Activated T-cell treated with anti-CD3 and anti-CD28 coated beads for 4 hours (primary cell): ENCODE measurements around the gene UBL4A.
A peak's percentile ranks its signal among the peaks of the same experiment; 100 is the strongest.

Experiments used
- DNase-seq: peaks from one replicate; pipeline ENCODE4 v3.0.0-alpha.2; 2020

The UBL4A gene

DNA sequence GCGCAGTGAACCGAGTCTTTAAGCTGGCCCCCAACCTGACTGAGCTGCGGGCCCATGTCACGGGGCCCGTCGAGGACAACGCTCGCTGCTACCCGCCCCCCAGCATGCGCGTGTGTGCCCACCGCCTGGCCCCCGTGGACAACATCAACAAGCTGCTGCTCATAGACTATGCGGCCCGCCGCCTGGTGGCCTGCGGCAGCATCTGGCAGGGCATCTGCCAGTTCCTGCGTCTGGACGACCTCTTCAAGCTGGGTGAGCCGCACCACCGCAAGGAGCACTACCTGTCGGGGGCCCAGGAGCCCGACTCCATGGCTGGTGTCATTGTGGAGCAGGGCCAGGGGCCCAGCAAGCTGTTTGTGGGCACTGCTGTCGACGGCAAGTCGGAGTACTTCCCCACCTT is 26.1 kb downstream of the UBL4A start:
- no peak for DNase-seq

DNA sequence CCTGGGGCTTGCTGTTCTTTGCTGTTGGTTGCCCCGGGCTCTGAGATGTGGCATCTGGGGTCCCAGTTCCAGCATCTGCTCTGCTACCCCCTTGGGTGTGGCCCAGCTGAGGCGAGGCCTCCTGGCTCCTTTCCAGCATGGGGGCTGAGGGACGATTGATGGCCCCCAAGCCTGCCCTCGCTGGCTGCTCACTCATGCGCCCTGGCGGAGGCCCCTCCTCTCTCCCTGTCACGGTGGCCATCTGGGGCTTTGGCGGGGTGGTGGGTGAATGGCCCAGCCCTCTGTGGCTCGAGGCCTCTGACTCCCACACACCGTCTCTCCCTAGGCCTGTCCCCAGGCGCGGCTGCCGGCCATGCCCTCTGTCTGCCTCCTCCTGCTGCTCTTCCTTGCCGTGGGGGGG is 26.6 kb downstream of the UBL4A start:
- no peak for DNase-seq

GRCh38 chrX:154458954-154459778 is 27.2 kb downstream of the UBL4A start:
- DNase-seq = no peak

DNA sequence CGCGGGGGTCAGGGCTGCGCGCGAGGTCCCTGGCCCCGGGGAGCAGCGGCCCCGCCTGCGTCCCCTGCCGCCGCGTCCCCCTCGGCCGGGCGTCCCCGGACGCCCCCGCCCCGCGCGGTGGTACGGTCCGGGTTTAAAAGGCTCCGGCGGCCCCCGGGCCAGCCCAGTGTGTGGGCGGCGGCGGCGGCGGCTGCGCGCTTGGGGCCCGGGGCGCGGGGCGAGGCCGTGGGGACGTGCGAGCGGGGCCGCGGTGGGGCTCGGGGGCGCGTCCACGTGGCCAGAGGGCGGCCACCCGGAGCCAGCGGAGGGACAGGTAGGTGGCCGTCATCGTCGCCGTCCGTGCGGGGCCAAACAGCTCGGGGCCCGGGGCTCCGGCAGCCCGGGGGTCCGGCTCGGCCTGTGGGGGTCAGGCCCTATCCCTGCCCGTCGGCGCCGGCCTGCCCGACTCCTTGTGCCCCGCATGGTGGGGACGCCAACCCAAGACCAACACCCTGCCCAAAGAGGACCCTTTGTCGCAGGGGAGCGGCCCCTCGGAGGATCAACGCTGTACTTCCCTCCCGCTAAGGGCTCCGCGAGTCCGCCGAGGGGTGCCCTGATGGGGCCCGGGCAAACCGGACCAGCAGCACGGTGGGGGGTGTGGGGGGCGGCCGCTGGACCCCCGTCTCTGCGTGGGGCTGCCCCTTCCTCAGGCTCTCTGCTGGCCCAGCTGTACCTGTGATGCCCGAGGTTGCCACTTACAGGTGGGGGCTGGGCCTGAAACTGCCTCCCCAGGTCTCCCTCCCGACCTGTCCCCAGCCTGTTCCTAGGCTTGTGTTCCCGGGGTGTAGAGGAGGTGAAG is 28.1 kb downstream of the UBL4A start, which contains the start of gene PLXNA3:
Gene PLXNA3 (plus strand): TSS at position 166 of the 838 bp plus-strand sequence. CDS start 1,903 bp downstream, outside the sequence.
- peak; percentile 49 for DNase-seq

DNA sequence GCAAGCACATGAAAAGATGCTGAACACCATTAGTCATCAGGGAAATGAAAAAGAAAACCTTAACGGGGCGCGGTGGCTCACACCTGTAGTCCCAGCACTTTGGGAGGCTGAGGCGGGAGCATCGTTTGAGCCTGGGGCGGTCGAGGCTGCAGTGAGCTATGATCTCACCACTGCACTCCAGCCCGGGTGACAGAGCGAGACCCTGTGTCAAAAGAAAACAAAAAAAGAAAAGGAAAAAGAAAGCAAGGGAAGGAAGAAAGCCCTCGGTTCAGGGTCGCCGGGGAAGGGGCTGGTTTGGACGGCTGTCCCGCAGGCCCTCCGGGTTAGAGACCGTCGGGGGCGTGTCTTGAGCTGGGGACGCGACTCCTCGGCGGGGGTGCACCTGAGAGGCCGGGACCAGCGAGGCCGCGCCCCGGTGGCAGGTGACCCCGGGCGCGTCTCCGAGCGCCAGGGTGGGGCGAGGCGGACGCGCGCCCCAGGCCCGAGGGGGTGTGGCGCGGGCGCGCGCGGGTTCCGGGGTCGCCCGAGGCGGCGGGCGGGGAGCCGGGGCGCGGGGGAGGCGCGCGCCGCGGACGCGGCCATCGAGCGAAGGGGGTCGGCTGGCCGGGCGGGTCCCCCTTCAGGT is 28.8 kb downstream of the UBL4A start:
- DNase-seq = peak; percentile 30

DNA sequence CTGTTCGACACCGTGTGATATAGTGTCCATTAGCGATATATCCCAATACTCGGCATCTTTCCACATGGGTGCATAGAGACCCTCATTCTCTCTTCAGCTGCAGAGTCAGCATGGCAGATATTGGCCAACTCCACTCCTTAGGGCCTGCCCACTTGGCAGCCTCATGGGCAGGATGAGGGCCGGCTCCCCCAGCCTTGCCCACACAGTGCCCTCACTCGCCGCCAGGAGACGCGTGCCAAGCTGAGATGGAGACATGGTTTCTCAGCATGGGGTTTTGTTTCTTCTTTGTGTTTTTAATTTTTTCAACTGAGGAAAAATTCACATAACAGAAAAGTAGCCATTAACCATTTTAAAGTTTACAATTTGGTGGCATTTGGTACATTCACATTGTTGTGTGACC is 33.6 kb downstream of the UBL4A start:
- DNase-seq = no peak

DNA sequence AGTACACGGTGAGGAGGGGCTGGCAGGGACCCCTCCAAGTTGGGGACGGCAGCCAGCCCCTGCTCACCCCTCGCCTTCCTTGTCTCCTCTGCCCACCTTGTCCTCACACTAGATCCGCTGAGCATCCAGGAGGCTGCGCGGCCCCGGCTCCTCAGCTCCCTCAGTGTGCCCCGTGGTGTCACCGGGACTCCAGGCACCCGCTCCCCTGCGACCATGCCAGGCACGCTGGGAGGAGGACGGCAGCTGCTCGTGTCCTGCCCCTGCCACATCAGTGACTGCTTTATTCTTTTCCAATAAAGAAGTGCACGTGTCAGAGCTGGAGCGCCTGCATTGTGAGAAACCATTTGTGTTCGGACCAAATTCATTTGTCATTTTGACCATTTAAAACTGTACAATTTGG is 36.1 kb downstream of the UBL4A start:
- no peak for DNase-seq

- no peak for DNase-seq
These were observed 36.8 kb downstream of the UBL4A start for GRCh38 chrX:154449618-154450017.

GRCh38 chrX:154448484-154448883 is 37.9 kb downstream of the UBL4A start:
- DNase-seq = no peak

GRCh38 chrX:154446430-154446829 is 40.0 kb downstream of the UBL4A start:
- DNase-seq = no peak

- no peak for DNase-seq
These were observed 40.6 kb downstream of the UBL4A start for GRCh38 chrX:154445776-154446175.

DNA sequence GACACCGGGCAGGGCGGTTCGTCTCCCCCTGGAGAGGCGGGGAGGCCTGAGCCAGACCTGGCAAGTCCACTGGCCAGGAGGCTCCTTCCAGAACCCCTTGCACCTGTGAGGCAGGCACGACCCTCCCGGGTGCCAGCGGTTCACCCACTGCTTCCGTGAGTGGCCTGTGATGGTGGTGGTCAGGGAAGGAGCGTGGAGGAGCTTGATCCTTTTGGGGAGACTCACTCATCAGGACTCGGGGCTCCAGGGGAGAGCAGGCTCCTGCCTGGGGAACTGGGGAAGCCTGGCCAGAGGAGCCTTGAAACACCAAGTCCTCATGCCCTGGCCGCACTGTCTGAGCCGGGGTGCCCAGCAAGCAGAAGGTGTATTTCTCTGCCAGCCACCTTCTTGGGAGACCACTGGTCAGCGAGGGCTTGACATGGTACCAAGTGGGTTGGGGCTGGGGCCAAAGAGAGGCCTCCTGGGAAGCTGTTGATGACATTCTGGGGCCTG is 41.6 kb downstream of the UBL4A start:
- DNase-seq = no peak

GRCh38 chrX:154443992-154444754 is 42.2 kb downstream of the UBL4A start, which contains the start of gene FAM50A:
TSS of gene FAM50A (plus strand) at chrX:154444141. CDS start at chrX:154444236, 95 bp downstream.
- DNase-seq = peak; percentile 41

GRCh38 chrX:154443479-154443910 is 42.9 kb downstream of the UBL4A start:
- DNase-seq = no peak

DNA sequence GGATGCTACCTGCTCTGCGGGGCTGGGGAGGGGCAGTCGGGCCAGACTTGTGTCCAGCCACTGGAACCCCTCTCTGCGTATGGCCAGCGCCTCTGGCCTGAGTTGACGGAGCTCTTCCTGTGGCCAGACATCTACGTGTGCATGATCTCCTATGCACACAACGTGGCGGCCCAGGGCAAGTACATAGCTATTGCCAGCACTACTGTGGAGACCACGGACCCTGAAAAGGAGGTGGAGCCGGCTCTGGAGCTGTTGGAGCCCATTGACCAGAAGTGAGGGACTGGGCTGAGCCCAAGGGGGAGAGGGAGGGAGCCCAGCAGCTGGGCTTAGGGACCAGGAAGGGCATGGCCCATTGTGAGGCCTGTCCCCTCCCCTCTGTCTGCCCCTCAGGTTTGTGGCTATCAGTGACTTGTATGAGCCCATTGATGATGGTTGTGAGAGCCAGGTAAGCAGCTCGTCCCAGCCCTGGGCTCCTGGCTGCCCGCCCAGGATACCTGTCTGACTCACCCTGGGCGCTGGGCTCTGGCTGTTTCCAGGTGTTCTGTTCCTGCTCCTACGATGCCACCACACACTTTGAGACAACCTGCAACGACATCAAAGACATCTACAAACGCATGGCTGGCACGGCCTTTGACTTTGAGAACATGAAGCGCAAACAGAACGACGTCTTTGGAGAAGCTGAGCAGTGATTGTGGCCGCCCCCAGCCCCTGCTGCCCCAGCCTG is 44.3 kb downstream of the UBL4A start:
- no peak for DNase-seq

GRCh38 chrX:154441564-154441963 is 44.9 kb downstream of the UBL4A start:
- no peak for DNase-seq

GRCh38 chrX:154440623-154441357 is 45.6 kb downstream of the UBL4A start:
- DNase-seq = no peak

- DNase-seq = no peak
These were observed 46.6 kb downstream of the UBL4A start for GRCh38 chrX:154439841-154440240.

GRCh38 chrX:154437971-154438893 is 48.2 kb downstream of the UBL4A start:
- DNase-seq = no peak
